Activated naive CD8-positive, alpha-beta T cell treated with anti-CD3 and anti-CD28 coated beads, Interleukin-2, amount 50 U/mL, for 16 hours (primary cell): Measurements from ENCODE around the gene UBTF.
A peak's percentile ranks its signal among the peaks of the same experiment; 100 is the strongest.
"Not testable (repeated sequence)": the region's sequence is repeated elsewhere in the genome, so short reads cannot be mapped to it uniquely, and the experiment has no call there.

Source experiments
- DNase-seq: peaks from one replicate; pipeline ENCODE4 v3.0.0-alpha.2; 2020; ENCODE audit warnings: low read depth, low spot score

The UBTF gene

DNA sequence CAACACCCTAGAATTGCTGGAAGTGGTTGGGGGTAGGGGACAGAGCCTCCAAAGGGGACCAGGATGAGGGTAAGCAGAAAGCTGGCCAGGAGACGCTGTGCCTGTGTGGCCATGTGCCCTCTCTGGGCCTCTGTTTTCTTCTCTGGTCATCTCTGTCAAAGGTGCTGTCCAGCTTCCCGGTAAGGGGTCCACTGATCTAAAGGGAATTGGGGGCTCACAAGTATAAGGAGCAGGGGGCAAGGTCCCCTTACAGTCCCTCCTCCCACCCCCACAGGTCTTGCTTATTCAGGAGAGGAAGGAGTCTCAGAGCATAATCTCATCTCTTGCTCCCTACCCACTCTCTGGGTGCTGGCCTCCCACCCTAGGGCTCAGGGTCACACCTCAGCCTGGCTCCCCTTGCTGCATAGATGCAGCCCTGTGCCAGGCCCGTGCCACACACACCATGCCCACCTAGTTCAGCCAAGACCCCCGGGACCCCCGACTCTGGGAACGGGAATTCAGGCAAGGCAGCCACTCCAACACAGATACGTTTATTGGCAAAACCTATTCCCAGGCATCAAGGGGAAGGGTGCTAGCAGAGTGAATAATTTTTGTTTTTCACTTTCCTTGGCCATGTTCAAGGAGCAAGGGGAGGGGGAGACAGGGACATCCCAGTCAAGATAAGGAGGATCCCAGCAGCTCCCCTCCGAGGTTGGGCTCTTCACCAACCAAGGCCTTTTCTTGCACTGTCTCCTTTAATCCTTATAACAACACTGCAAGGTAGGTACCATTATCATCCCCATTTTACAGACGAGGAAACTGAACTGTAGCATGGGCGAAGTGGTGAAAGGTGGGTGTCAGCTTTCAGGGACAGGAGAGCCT is 28.6 kb upstream of the UBTF start:
- DNase-seq: no peak

DNA sequence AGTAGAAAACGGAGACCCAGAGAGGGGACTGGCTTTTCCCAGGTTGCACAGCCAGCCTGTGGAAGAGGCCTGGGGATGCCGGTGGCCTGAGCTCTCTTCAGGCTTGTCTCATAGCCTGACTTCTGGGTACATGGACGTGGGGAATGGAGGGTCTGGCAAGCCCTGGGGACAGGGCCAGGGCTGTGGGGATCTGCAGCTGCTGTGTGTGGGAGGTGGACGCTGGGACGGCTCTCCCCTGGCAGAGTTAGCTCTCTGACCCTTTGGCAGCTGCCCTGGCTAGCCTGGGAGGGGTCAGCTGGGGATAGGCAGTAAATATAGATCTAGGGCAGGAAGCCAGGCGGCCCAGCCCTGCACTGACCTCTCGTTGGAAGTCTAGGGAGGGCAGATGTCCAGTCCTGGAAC is 28.0 kb upstream of the UBTF start:
- no peak for DNase-seq

DNA sequence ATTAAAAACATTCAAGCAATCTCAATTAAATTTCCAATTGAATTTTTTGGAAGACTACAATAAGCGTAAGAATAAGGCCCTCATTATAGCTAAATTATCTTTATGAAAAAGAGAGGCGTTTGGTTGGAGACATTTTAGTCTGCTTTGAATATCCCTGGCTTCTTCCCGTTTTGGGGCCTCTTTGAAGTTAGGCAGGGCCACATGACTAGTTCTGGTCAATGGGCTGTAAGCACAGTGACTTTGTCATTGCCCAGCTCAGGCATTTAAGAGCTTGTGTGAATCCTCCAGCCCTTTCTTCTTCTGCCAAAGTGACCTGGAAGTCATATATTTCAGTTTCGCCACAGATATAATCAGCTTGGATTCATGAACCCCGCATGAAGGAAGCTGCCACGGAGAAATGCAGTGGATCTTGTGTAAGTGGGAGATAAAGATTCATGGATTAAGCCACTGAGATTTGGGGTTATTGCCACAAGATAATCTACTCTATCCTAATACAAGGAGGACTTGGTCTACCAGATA is 21.7 kb upstream of the UBTF start:
- no peak for DNase-seq

DNA sequence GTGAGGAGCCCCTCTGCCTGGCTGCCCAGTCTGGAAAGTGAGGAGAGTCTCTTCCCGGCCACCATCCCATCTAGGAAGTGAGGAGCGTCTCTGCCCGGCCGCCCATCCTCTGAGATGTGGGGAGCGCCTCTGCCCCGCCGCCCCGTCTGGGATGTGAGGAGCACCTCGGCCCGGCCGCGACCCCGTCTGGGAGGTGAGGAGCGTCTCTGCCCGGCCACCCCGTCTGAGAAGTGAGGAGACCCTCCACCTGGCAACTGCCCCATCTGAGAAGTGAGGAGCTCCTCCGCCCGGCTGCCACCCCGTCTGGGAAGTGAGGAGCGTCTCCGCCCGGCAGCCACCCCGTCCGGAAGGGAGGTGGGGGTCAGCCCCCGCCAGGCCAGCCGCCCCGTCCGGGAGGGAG is 18.4 kb upstream of the UBTF start:
- DNase-seq: not testable (repeated sequence)

DNA sequence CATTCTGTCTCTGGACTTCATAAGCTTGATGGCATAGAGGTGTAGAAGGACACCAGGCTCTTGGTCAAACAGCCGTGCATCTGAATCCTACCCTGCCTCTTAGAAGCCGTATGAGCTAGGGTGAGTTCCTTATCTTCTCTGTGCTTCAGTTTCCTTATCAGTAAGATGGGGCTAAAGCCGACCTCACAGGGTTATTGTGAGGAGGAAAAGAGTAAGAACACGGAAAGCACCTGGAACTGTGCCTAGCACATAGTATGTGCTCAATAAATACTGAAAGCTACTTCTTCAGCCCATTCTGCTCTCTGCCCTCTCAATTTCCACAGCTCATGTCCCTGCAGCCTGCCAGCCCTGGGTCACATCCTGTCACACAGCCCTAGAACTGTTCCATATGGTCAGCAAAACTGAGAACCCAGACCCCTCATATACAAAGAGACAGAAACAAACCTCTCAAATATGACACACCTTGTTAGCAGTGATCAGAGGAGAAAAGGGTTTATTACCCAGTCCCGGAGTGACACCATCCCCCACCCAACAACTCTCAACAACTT is 17.0 kb upstream of the UBTF start:
- DNase-seq: no peak

DNA sequence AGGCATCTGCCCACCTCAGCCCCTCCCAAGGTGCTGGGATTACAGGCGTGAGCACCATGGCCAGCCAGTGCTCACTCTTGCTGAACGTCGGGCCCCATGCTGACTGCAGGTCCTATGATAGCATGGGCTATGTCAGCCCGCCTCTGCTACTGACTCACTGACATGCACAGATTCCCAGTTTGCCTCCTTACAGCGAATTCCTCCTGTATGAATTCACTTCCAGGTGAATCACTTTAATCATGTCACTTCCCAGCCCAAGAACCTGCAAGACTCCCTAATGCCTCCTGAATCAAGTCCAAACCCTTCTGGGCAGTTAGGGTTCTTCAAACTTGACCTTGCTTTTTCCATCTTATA is 16.1 kb upstream of the UBTF start:
- DNase-seq: no peak

DNA sequence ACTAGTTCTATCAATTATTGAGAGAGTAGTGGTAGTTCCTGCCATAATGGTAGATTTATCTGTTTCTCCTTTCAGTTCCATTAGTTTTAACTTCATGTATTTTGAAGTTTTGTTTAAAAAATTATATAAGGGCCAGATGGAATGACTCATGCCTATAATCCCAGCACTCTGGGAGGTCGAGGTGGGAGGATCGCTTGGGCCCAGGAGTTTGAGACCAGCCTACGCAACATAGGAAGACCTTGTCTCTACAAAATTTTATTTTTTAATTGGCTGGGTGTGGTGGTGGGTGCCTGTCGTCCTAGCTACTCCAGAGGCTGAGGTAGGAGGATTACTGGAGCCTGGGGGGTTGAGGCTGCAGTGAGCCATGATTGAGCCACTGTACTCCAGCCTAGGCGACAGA is 14.1 kb upstream of the UBTF start:
- no peak for DNase-seq

DNA sequence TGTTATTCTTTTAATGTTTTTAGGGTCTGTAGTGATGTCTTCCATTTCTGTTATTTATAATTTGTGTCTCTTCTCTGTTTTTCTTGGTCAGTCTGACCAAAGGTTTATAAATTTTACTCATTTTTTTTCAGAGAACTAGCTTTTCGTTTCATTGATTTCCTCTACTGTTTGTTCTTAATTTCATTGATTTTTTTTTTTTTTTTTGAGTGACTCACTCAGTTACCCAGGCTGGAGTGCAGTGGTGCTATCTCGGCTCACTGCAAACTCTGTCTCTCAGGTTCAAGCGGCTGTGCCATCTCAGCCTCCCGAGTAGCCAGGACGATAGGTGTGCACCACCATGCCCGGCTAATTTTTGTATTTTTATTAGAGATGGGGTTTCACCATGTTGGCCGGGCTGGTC is 12.6 kb upstream of the UBTF start:
- DNase-seq: no peak

DNA sequence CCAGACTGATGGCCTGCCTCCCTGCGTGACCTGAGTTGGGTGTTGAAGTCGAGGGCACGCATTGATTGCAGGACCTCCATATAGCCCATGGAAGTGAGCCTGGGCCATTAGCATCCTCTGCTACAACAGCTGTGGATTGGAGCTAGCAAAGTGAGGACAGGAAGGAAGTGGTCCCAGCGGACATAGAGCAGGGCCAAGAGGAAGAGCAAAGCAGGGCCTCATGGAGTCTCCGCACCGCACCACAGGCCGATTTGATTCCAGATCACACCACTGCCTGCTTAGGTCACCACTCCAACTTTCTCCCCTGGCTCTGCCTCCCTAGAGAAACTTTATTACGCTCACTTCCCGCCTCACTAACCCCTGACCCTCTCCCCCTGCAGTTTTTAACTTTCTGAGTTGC is 10.7 kb upstream of the UBTF start:
- DNase-seq: no peak

DNA sequence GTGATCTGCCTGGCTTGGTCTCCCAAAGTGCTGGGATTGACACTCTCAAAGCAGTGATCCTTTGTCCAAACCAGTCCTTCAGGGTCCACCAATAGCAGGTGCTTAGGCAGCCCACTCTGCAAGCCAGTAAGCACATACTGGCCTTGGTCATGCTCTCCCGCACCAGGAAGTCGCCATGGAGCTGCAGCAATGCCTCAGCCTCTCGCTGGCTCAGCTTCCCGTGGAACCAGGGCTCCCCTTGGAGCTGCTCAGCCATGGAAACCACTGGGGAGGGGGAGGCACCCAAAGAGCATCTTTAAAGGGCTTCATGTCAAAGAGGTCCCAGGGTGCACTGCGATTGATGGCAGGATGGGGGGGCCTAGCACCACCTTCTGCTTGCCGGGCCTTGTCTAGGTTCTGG is 9.6 kb upstream of the UBTF start:
- no peak for DNase-seq

DNA sequence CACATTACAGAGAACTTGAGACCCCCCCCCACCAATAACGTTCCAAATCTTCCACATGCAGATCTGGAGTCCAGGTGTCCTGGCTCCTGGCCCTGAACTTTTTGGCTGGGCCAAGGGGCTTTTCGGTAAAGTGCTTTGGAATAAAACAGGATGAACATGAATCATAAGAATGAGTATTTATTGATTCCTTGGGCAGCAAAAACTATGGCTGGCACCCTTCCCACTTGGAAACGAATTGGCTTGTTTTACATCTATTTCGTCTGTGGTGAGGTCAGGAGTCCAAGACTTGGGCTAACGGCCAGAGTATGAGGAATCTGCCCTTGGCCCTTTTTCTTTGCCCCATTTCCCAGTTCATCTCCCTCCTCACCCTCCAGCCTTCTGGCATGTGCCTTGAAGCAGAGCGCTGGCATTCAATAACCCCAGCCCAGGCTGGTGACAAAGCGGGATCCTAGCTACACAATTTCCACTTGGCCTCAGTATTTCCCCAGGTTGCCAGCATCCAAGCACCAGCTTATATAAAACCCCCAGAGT is 4.1 kb upstream of the UBTF start:
- DNase-seq: no peak

DNA sequence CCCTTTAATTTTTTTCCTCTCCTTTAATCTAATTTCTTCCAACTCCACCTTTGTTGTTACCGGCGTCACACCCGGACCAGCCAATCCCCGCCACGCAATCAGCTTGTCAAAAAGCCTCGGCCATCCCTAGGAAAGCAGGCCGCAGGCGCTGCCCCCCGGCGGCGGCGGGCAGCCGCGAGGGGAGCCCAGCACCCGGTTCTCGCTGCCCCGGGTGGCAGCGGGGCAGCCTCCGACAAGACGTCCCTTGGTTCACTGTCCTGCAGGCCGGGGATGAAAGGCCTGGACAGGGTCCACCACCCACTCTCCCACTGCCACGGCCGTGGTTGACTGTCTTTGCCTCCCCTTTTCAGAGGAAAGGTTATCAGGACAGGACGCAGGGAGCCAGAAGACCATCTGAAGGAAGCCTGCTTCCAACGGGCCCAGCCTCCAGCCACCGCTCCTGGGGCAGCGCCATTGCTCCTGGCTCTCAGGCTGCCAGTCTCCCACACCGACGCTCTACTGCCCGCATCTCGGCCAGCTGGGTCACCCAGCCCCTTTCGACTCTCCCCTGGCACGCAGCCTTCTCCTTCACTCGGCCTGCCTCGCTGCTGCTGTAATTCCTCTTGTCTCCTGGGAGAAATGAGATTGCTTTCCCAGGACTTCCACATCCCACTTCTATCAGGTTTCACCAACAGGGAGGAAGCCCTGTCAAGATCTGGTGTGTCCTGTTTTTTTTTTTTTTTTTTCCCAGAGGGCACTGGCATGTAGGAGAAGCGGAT is 2.8 kb upstream of the UBTF start:
- no peak for DNase-seq

DNA sequence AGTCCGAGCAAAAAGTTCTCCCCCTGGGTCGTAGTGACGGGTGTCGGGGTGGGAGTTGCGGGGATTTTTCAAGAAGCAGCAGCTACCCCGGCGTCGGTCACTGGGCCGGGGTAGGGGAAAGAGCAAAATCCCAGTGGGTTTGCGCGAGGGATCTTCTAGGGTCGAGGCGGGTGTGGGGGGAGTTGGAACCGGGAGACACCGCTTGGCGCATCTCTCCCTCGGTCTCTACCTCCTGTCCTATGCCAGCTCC is 2.3 kb upstream of the UBTF start:
- DNase-seq: no peak

DNA sequence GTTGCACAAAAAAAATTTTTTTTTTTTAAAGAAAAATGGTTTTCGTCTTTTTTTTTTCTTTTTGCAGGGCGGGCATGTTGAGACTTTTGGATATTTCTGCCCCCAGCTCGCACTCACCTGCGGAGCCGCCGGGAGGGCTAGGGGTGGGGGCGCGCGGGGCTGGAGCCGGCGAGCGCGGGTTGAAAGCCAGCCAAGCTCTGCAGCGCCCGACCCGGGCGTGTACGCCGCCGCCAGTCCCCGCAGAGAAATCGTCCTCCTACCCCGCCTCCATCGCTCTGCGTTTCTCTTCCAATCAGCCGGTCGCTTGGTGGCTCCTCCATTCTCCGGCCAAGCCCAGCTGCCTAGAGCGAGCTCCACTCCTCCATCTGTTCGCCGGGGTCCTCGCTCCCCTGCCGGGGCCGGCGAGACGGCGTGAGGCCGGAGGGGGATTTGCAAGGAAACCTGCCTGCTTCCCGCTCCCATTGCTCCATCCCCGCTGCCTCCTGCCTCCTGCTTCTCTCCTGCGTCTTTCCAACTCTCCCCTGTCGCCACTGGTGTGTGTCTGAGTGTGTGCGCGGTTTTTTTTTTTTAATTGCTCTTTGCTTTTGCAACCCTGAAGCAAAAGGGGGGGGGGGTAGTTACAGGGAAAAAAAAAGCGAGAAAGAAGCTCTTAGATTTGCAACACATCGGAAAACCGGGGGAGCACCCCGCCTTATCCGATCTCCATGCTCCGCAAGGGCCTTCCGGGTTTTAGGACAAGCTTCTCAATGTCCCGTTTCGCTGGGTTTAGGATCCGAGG is 1.8 kb upstream of the UBTF start:
- DNase-seq: no peak

DNA sequence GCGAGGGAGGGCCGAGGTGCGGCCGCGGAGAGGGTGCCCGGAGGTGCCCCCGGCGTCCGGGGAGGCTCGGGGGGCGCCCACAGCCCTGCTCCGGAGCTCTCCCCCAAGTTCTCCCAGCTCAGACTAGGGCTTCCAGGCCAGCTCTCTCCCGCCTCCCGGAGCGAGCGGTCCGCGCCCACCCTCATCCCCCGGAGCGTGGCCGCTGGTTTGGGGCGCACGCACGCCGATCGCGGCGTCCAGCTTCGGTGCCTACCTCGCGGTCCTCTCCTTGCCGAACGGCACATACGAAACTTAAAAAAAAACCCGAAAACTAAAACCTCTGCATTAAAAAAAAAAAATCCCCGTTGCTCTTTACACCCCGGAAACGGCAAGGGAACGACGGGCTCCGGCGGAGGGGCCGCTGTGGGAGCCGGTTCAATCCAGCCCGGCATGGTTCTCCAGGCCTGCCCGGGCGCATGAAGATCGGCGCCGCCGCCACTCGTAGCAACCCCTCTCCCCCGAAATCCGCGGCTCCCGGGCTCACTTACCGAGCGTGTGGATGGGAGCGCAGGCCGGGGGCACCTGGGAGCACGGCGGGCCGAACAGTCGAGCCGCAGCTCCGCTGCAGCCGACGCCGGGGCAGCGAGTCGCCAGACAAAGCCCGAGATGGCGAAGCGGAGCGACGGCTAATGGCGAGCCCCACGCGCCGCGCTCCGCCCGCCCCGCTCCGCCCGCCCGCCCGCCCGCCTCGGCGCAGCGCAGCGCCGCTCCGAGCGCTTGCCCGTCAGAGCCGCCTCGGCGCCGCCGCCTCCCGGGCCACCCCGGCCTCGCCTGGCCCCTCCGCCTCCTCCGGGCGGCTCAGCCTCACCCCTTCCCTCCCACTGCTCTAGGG is 973 bp upstream of the UBTF start:
- DNase-seq: no peak

DNA sequence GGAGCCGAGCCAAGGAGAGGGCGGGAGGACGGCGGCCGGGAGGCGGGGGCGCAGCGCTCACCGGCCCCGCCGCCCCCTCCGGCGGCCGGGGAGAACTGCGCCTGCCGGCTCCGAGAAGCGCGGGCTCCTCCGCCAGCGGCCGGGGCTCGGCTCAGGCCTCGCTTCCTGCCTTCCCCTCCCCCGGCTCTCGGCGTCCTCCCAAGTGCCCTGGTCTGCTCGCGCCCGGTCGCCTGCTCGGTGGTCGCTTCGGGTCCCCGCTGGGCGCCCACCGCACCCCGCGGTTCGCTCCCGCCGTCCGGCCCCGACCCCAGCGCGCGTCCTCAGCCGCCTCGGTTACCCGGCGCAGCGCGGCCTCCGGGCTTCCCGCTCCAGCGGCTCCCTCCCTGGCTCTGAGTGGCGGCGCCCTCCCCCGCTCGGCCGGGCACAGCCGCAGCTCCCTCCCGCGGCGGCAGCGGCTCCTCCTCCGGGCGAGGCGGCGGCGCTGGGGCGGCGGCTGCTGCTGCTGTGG is 313 bp downstream of the UBTF start:
- DNase-seq: peak; percentile 47

DNA sequence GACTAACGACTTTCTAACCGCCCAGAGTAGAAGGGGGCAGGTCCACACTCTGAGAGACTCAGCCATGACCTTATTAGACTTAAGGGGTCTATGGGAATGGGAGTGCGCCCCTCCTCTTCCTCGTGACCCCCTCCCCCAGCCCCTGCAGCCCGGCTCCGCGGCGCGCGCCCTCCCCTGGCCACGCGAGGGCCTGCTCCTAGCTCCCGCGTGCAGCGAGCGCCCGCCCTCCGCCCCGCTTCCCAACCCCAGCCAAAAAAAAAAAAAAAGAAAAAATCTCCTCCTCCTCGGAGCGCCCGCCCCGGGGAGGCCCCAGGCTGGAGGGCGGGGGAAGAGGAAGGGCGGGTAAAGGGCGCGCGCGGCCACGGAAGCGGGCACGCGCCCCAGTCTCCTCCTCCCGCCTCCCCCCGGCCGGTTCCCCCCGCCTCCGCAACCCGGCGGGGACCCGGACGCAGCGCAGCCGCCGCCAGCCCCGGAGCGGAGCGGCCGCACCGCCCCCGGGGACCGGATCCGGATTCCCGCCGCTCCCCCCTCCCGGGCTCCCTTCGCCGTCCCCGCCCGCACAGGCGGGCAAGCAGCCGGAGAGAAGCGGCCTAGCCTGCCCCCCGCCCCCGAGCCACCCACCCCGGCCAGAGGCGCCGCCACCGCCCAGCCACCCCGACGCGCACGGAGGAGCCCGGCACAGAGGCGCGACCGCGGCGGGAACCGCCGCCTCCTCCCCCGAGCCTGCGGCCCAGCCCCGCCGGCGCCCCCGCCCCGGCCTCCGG is 949 bp downstream of the UBTF start:
- DNase-seq: peak; percentile 67

DNA sequence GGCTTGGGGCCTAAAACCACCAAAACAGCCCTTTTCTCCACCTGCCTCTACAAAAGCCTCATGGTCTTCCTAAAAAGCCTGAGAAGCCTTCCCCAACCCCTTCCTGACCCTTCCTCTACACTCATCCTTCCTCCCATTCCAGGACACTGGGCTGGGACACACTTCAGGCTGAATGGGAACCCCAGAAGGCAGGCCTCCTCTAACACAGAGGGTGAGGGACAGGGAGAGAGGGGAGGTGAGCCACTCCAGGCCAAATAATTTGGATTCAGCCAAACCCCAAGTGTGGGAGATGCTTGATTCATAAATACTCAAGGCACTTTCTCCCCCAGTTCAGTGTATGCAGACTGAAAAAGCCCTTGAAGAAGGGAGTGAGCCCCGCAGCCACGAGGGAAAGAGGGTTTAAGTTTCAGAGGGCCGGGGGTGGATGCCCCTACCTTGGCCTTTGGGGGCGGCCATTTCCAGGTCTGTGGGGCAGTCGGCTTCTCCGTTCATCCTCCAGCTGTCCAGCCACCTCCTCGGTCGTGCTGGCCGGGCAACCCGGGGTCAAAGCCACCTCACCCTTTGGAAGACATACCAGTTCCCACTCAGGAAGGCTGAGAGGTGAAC is 1.6 kb downstream of the UBTF start:
- DNase-seq: no peak

DNA sequence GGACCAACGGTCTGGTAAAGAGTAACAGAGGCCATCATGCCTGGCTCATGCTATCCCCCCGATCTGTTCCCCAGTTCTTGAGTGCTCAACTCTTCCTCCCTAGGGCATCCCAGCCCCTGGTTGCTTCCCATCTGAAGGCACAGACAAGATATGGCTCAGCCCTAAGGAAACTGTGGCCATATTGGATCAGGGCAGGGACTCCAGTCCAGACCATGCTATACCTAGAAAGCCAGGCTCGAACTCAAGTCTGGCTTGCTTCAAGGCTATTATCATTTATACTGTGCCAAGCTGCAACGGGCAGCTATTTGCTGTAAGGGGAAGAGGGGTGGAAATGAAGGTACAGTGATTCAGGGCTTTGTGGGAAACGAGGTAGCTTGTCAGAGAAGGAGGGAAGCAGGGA is 2.8 kb downstream of the UBTF start:
- DNase-seq: no peak

DNA sequence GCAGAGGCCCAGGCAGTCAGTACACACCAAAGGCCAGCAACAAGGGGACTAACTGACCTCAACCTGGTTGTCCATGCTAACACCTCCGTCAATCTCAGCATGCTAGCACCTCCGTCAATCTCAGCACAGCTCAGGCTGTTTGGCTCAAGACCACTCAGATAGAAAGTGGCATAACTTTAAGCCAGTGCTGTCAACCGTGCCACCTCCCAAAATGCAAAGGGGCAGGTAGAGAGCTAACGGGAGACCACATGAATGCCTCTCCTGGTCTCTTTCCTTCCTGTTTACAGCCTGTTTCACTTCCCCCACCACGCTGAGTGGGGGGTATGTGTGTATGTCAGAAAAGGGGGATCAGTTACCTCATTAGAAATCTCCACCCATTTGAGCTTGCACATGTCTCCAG is 3.3 kb downstream of the UBTF start:
- no peak for DNase-seq
